ENCODE measurements around the gene SNX25.
A peak's percentile ranks its signal among the peaks of the same experiment; 100 is the strongest.
"Not testable (repeated sequence)": the region's sequence is repeated elsewhere in the genome, so short reads cannot be mapped to it uniquely, and the experiment has no call there.

SNX25 gene

DNA sequence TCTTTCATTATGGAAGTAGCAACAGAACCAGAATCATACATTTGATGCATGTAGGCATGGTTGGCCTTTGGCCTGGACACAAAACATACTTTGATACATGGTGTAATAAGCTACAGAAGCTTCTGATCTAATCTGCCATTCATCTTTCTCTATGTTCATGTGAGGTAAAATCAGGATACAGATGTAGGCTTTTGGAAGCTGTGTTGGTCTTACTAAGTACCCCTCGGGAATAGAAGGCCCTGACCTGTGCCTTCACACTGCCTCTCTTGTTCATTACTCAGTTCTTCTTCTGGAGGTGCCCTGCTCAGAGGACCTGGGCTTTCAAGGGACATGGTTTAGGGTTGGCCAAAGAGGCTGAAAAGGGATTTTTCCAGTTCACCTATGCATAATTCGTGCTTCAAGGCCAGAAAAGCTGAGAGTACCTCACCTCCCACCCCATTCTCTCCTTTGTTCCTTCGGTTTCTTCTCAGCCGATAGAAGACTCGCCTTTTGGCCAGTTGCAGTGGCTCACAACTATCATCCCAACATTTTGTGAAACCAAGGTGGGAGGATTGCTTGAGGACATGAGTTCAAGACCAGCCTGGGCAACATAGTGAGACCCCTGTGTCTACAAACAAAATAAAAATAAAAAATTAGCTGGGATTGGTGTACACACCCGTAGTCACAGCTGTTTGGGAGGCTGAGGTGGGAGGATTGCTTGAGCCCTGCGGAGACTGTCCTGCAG, 25.9 kb downstream of the SNX25 start:
- DNase-seq, result no peak

DNA sequence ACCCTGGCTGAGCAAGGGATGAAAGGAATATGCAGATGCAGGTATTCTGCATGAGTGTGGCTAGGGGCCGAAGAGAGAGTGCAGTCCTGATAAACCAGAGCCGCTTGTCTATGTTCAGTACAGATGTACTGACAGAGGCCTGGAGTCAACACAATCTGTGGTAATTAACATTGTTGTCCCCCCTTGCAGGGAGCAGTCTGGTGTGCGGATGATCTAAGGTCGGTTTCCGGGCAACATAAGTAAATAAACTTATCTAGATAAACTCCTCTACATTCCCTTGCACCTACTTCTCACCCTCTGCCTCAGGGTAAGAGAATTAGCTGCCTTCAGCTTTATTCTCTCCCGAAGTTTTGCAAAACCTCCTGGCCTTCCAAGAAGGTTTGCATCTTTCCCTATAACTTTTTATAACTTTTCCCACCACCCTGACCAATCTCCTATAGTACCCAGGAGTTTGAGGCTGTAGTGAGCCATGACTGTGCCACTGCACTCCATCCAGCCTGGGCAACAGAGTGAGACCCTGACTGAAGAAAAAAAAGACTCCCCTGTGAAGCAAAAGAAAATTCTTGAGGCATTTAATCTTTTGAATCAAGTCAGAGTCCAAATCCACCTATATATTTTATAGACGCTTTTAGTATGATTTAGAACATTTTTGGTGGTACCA, 26.6 kb downstream of the SNX25 start:
- no peak for DNase-seq

DNA sequence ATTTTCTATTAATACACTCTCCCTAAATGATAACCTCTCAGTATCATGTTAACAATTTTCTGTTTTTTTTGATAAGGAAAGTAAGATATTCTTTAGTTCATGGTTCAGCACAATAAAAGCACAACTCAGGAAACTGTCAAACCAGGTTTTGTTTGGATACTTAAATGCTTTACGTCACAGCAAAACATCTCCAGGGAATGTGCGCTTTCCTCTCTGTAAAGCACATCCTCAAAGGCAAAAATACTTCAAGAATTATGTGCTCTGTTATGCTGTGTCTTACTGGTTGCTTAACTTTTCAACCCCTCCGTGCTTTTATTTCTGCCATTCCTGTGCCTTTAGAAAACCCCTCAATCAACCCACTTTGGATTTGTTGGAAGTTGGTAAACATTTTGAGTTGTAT, 27.8 kb downstream of the SNX25 start:
- DNase-seq, result no peak

DNA sequence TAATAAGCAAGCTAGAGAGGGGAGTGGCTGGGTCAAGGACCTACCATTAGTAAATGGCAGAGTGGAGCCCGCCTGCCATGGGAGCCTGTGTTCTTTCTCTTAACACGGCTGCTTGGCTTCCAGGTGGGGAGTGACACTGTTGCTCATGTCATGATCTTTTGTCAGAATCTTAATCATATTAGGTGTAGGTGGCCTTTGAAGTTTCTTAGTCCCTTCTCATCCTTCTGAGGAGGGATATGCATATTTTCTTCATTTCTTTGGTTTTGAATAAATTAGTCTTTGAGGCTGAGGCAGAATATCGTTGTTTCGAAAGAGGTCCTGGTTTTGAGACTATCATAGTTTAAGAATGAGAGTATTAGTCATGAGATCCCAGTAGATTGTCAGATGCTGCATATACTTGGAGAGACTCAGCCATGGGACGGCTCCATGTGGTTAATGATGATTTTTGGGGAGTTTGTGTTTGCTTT, 28.9 kb downstream of the SNX25 start:
- peak; percentile 67 for DNase-seq

DNA sequence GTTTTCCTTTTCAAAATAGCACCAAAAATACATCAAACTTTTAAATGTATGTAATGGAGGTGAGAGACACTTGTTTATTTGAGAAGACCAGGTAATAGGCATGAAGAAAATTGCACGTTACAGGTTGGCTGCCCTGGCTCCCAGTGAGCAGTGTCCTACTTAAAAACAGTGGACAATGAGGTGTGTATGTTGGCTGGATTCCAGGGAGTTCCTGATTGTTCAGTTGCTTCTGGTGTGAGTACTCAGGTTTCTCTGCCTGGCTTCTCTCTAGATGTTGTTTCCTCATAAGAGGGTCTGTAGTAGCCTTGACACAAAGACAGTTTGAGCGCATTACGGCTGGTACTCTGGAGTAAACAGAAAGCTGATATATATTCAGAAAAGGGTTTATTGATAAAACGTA, 29.4 kb downstream of the SNX25 start:
- no peak for DNase-seq

DNA sequence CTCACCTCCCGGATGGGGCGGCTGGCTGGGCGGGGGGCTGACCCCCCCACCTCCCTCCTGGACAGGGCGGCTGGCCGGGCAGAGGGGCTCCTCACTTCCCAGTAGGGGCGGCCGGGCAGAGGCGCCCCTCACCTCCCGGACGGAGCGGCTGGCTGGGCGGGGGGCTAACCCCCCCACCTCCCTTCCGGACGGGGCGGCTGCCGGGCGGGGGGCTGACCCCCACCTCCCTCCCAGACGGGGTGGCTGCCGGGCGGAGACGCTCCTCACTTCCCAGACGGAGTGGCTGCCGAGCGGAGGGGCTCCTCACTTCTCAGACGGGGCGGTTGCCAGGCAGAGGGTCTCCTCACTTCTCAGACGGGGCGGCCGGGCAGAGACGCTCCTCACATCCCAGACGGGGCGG, 31.1 kb downstream of the SNX25 start:
- not testable (repeated sequence) for DNase-seq

DNA sequence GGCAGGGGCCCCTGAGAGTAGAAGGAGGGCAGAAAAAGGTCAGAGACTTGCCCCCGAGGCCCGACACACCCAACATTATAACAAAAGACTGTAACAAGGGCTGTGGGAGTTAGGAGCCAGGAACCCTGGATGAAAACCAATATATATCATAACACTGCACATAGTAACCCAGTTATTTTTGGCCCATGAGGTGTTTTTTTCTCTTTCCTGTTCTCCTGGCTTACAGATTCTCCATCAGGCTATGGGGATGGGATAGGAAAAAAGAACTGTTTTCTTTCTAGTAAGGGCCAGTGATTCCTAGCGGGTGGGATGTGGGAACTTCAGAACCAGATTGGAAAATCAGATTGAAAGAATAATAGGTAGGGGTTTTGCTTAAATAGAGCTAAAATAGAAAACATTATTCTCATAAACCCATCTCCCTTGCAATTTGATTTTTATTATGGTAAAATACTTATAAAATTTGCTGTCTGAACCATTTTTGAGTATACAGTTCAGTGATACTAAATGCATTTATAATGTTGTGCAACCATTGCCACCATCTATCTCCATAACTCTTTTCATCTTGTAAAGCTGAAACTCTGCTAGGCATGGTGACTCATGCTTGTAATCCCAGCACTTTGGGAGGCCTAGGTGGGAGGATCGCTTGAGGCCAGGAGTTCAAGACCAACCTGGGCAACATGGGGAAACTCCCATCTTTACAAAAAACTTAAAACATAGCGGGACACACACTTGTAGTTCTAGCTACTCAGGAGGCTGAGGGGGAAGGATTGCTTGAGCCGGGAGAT, 33.5 kb downstream of the SNX25 start:
- DNase-seq, result no peak

DNA sequence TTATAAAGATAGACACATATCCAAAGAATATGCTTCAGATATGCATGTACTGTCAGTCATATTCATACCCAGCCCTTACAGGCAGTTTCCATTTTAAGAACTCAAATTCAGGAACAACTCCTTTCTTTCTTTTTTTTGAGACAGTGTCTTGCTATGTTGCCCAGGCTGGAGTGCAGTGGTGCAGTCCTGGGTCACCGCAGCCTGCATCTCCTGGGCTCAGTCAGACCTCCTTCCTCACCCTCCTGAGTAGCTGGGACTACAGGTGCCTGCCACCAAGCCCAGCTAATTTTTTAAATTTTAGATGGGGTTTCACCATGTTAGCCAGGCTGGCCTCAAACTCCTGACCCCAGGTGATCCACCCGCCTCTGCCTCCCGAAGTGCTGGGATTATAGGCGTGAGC, 34.5 kb downstream of the SNX25 start:
- no peak for DNase-seq

DNA sequence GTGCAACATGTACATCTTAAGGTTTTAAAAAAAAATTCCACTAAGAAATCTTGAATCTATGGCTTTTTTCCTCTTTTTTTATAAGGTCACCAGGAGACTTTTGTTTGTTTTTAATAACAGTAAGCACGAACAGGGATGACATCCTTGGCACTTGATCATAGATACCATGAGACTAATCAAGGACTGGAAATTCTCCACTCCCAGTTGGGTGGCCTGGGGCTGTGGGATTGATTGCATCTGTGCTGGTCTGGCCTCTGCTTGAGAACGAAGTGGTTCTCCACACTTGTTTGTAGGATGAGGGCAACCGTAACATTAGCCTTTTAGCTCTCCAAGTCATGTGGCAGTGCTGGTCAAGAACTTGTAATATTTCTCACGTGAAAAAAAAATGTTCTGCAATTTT, 35.4 kb downstream of the SNX25 start:
- no peak for DNase-seq

DNA sequence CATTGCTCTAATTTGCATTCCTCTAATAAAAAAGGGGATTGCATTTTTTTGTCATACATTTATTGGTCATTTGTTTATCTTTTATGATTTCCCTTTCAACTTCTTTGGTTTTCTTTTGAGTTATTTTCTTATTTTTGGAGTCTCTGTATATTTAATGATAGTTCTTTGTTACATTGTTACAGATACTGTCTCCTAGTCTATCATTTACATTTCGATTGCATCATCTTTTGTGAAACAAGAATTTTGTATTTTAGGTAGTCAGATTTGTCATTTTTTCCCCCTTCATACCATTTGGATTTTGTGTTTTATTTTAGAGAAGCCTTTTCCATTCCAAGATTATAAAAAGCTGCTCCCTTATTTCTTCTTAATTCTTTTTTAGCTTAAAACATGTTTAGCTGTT, 37.1 kb downstream of the SNX25 start:
- DNase-seq, result no peak

DNA sequence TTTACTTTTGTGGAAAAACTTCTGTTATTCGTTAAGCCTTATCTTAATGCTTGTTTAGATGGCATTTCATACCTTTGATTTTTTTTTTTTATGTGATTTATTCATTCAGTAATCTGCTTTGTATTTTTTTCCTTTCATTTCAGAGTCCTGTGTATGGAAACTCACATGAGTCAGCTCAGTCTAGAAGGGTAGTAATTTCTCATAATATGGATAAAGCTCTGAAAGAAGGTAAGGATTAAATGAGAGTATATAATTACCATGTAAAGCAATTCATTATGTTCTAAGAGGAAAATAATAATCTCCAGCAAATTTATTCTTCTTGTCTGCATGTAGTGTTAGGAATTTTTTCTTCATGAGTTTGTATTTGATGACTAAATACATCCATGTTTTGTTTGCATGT, 37.8 kb downstream of the SNX25 start:
- no peak for DNase-seq

DNA sequence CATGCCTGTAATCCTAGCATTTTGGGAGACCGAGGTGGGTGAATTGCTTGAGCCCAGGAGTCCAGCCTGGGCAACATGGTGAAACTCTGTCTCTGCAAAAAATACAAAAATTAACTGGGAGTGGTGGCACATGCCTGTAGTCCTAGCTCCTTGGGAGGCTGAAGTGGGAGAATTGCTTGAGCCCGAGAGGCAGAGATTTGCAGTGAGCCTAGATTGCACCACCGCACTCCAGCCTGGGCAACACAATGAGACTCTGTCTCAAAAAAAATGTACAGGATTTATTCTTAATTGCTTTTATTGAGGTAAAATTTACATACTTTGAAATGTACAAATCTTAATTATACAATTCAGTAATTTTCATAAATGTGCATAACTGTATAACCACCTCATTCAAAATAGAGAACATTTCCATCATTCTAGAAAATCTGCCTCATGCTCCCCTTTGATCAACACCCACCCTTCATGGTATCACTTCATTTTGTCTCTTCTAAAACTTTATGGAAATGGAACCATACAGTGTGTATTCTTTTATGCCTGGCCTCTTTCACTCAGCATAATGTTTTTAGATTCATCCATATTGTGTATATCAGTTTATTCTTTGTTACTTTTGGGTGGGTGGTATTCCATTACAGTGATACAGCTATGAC, 39.1 kb downstream of the SNX25 start:
- DNase-seq, result no peak

DNA sequence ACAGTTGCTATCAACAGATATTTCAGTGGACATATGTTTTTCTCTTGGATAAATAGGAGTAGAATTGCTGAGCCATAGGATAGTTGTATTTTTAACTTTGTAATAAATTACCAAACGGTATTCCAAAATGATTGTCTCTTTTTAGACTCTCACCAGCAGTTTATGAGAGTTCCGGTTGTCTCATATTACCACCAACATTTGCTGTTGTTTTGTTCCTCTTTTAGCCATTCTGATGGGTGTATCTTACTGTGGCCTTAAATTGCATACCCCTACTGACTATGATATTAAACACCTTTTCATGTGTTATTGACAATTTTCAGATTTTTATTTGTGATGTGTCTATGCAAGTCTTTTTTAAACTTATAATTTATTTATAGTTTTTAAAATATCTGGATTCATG, 39.7 kb downstream of the SNX25 start:
- no peak for DNase-seq

DNA sequence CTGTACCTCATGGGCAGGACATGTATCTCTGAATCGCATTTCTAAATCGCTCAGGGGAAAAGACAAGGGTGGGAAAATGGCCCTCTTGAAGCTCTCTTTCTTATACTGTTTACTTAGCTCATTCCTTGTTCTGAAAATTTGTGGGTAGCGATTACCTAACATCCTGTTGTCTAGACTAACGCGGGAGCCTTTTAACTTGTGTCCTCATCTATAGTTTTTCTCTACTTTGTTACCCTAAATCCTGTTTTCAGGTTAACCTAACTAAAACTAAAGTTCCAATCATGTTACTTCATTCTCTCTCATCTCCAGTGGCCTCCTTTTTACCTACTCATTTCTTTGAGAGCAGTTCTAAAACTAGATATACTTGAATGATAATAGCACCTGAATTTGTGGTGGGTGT, 45.0 kb downstream of the SNX25 start:
- DNase-seq, result peak; percentile 37

DNA sequence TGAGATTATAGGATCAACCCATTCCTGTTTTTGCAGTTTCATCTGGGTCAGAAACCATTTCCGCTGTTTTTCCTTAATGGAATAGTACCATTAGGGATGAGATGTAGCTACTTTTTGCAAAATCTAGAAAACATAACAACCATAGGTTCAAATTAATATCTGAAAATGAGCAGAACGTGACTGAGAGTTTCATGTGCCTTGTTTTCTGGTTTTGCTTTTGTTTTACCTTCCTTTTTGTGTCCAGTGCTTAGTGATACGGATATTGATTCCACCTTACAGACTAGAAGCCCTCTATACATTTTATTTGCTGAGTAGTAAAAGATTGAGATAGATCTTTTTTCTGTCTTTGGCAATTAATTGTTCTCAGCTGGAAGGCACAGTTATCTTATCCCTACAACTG, 46.5 kb downstream of the SNX25 start:
- DNase-seq, result no peak

DNA sequence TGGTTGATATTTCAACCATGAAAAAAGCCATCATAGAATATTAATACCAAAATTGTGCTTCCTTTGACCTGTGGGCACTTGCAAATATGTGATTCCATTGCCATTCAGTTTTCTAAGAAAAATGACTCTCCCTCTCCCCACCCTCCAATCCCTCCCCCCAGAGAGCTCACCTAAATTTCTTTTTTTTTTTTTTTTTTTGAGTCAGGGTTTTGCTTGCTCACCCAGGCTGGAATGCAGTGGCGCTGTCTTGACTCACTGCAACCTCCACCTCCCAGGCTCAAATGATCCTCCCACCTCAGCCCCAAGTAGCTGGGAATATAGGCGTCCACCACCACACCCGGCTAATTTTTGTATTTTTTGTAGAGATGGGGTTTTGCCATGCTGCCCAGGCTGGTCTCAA, 47.0 kb downstream of the SNX25 start:
- peak; percentile 50 for DNase-seq

DNA sequence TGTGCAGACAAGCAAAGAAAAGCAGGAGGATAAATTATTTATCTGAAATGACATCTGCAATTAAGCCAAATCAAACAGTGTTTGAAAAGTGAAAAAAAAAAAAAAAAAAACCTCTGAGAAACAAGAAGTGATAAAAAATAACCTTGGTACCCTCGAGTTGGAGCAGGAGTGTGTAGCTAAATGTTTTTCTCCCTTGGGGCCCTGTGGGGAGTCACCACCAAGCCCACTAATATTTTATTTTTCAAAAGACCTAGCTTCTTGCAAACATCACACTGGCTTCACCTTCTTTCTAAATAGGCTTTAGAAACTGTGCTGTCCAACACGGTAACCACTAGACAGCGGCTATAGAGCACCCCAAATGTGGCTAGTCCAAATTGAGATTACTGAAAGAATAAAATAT, 47.7 kb downstream of the SNX25 start:
- DNase-seq, result no peak

DNA sequence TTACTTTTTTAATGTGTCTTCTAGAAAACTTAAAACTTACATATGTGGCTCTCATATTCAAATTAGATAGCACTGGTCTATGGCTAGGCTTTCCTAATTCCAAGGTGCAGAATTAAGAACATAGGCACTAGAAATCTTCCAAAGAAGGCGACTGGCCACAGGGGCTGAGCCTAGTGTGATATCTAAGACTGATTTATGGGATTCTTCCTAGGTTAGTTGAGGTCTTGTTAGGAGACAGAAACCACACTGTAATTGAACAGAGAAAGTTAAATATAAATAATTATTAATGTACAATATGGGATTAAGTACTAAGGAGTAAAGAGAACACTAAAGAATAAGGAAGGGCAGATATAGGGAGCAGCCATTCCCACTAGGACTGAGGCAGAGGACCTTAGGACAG, 48.3 kb downstream of the SNX25 start:
- DNase-seq, result no peak

DNA sequence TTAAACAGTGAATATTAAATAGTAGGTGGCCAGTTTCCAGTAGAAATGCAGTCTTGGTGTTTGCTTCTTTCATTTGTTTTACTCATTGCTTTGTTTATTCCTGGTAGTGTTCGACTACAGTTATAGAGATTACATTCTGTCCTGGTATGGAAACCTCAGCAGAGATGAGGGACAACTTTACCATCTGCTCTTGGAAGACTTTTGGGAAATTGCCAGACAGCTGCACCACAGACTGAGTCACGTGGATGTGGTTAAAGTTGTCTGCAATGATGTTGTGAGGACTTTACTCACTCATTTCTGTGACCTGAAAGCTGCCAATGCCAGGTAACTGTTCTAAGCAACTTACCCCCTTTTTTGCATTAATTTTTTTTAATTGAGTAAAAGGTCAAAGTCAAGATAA, 49.3 kb downstream of the SNX25 start:
- DNase-seq, result peak; percentile 78

DNA sequence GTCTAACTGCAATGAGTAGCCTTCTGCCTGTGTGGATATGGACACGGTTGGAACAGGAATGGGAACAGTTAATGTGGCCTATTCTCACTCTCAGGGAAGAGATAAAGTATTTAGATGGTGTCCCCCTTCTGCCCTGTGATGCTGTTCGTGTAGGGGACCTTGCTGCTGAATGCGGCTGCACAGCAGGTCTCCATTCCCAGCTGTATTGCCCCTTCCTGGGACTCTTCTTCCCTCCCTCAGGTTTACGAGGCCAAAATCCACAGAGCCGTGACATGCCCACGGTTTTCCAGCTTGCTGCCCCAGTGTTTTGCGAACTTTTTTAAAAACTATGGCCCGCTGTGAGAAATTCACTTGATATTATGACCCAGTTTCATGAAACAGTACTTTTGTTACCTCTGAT, 50.3 kb downstream of the SNX25 start:
- no peak for DNase-seq

DNA sequence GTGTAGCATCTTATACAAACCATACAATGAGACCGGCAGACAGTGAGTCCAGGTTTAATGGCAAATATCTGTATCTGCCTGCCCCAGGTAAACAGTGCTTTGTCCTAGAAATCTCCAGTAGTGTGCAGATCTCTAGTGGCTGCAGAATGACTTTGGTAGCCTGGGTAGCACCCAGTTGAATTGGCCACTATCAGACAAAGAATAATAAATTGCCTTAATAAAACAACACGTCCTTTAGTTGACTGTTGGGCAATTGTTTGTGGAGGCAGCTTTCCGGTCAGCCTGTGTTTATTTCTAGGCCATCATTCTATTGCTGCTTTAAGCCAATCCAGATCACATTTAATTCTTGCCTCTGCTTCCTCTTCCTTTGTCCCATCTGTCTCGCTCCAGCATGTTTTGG, 52.5 kb downstream of the SNX25 start:
- DNase-seq, result no peak

DNA sequence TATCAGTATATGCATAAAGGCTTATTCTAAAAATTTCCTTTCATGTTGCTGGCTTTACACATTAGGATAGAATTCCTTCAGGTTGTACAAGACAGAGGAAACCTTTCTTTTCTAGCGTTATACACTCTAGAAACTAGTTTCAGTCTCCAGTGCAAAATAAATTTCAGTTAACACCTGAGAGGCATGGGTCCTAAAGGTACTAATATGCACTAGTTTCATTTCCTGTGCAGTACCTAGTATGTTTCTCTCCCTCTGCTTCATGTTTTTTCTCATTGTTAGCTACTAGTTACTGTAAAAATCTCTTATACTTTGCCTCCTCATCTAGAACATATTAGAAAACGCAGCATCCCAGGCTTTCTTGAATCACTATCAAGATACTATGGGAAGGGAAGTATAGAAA, 54.0 kb downstream of the SNX25 start:
- DNase-seq, result no peak

DNA sequence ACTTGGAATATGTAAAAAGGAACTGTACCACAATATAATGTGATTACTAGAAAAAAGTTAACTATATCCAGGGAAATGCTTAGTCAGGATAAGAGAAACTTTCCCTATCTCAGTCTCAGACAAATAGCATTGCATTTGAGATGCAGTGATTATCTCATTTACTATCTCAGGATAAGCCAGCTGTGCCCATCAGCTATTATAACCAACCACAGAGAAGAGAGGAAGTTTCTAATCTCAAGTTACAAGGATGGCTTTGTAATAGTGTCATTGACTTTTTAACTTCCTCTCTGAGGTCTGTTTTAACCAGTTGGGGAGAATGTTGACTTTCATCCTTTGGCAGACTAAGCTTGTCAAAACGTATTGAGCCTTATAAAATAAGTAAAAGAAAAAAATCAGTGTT, 56.5 kb downstream of the SNX25 start:
- DNase-seq, result peak; percentile 49
